GF-D8 (cell line): ENCODE data around the gene RINL.
"Not testable (repeated sequence)": the region's sequence is repeated elsewhere in the genome, so short reads cannot be mapped to it uniquely, and the experiment has no call there.

ENCODE experiments used
- DNase-seq: peaks from one replicate; lab custom pipeline; 2025; lab: John Stamatoyannopoulos, UW

RINL gene

DNA sequence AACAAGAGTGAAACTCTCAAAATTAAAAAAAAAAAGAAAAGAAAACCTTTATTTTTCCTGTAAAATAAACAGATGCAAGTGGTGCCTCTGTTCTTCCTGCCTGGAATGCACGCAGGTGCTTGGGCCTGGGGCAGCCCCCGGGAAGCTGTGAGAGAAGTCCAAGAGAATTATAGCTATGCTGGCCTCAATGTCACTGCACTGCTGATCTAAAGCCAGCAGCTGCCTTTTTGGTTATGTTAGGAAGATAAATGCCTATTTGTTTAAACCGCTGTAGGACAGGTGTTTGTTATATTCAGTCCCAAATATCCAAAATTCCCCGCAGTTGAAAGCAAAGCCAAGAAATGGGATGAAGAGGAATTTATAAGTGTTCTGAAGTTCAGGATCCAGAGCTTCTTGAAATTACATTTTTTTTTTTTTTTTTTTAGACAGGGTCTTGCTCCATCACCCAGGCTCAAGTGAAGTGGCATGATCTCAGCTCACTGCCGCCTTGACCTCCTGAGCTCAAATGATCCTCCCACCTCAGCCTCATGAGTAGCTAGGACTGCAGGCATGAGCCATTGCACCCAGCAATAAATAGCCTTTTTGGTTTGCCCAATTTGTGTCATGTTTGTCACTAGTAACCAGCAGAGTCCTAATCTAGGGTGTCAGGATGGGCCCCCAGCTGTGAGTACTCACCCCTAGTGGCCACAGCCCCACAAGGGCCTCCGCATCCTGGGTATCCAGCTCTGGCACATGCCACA, 2.2 kb downstream of the RINL start:
- no peak for DNase-seq

- not testable (repeated sequence) for DNase-seq
Measured at GRCh38 chr19:38873400-38873799, 4.7 kb downstream of the RINL start.

DNA sequence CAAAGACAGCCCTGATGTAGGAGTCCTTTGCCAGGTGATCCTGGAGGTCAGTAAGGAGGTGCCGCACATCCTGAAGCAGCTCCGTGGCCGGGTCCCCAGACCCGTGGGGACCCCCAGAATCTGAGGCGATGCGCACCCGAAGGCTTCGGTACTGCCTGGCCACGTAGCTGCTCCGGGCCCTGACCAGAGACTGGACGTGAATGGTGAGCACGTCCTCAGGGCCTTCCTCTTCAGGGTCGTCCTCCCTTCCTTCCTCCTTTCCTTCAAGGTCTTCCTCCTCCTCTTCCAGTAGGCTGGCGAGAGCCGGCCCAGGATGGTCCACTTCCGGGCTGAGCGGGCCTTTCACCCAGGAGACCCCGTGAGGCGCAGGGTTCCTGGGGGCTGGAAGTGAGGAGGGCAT, 7.5 kb downstream of the RINL start:
- DNase-seq, result no peak

GRCh38 chr19:38869836-38870607, 8.1 kb downstream of the RINL start:
- DNase-seq, result no peak

GRCh38 chr19:38869160-38869835, 8.8 kb downstream of the RINL start:
- DNase-seq, result no peak

- no peak for DNase-seq
Measured at GRCh38 chr19:38868551-38868950, 9.5 kb downstream of the RINL start.

- no peak for DNase-seq
Measured at GRCh38 chr19:38867171-38867780, 10.8 kb downstream of the RINL start.

- peak; percentile 84 for DNase-seq
Measured at GRCh38 chr19:38862321-38863059, 15.6 kb downstream of the RINL start.

GRCh38 chr19:38861368-38861767, 16.7 kb downstream of the RINL start:
- no peak for DNase-seq

- DNase-seq, result not testable (repeated sequence)
Measured at GRCh38 chr19:38859631-38860204, 18.4 kb downstream of the RINL start.

- no peak for DNase-seq
Measured at GRCh38 chr19:38856813-38857212, 21.3 kb downstream of the RINL start.

GRCh38 chr19:38855751-38856150, 22.3 kb downstream of the RINL start:
- DNase-seq, result not testable (repeated sequence)

GRCh38 chr19:38854961-38855360, 23.1 kb downstream of the RINL start:
- not testable (repeated sequence) for DNase-seq

- DNase-seq, result no peak
Measured at GRCh38 chr19:38853214-38853613, 24.9 kb downstream of the RINL start.

- no peak for DNase-seq
Measured at GRCh38 chr19:38852231-38853044, 25.6 kb downstream of the RINL start.

DNA sequence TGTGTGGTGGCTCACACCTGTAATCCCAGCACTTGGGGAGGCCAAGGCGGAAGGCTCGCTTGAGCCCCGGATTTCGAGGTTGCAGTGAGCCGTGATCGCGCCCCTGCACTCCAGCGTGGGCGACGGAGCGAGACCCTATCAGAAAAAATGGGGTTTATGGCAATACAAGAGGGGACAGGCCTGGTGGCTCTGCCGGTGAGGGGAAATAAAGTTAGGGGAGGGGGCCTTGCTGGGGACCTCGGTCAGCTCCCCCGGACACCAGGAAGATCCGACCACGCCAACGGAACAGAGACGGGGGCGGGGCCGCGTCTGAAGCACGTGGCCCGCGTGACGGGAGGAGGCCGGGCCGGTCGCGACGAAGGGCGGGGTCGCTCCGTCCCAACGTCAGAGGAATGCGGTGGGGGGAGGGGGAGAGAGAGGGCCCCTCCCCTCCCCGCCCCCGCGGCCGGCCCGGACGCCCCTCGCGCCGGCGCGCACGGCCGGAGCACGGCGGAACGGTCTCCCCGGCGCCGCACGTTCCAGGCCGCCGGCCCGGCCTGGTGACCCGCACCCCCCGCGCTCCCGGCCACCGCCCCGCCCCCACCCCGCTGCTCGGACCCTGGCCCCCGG, 26.3 kb downstream of the RINL start:
- DNase-seq, result peak; percentile 74

DNA sequence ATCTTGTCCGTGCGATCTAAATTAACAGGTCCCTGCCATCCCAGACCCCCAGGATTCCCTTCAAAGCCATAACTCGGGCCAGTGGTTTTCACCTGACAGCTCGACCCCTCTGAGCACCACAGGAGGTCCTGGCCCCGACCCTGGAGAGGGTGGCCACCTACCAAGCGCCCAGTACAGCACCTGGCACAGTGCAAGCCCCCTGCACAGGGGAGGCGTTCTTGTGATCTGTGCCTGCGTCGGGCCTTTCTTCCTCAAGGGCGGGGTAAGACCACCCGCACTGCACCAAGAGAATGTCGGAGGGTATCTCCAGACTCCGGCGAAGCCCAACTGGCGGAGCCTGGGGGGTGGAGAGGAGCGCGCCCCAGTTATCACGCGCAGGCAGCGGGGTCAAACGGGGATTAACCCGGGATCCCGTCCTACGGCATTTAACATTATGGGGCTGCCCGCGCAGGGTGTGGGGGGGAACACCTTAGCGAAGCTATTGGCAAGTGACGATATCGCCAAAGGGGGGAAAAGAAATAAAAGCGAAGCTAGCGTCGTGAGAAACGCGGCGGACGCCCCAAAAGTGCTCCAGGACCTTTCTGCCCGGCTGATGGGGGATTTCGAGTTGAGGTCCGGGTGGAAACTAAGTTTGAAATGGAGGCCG, 27.0 kb downstream of the RINL start:
- DNase-seq, result no peak

DNA sequence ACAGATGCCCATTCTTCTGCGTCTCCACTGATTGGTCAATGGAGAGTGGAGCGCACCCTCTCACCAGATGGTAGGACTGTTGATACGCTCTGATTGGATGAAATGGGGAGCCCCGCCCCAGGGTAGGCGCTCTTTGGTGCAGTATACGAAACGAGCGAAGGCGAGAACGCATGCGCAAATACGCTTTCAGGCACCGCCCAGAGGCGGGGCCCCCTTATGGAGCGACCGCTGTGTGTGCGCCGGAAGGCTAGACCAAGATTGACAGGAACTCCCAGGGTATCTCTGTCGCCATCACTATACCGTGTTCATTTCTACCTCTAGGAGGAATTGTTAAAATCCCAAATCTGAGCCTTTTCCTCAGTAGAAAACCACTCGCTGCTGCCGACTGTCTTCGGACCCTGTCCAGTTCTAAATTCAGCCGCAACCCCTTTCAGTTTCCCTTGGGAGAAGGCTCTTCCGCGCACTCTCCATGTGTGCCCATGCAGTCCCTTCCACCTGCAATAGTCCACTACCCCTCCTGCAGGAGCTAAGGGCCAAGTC, 27.6 kb downstream of the RINL start:
- DNase-seq, result no peak

- DNase-seq, result peak; percentile 100
Measured at GRCh38 chr19:38849860-38850435, 28.1 kb downstream of the RINL start, which contains the start of gene HNRNPL. HNRNPL (minus strand) TSS chr19:38849986; CDS start chr19:38849966, 20 bp downstream.
